H1 (cell line): ENCODE measurements around the gene CHD2. TPM values are rescaled to one million over a fixed set of nuclear protein-coding genes. Genes with fewer than 3 reads are reported as not detected.

Source experiments
- RXRA ChIP-seq: IDR thresholded peaks from 2 replicates; pipeline ENCODE4 v1.6.1; 2011; ENCODE audit warnings: low read depth, mild to moderate bottlenecking, low read length, moderate library complexity; ENCODE audit not compliant: insufficient read depth
- TAF1 ChIP-seq: IDR thresholded peaks from 2 replicates; pipeline ENCODE4 v1.6.1; 2011; ENCODE audit warnings: mild to moderate bottlenecking, low read depth, low read length
- polyA plus RNA-seq, 7 experiments: library from polyadenylated mRNA; depleted of rRNA in 3 of 7; stranded (reverse) in 5 of 7; unstranded in 2 of 7; fragments of >200 nt in 5 of 7; fragments of 200-250 nt in 2 of 7; gene quantifications; 1 replicate in 5 of 7; 2 replicates in 1 of 7; 4 replicates in 1 of 7; pipeline versions ENCODE4 v1.2.1 to v1.2.3, GENCODE V29; 2011 to 2013; ENCODE audit warnings: missing spikeins in 2 of 7, mixed read lengths in 2 of 7
- total RNA-seq: library from RNA; stranded (reverse); fragmentation: NEBNext Ultra II Directional; extraction: Animal tissue kit (Norgen Biotek cat#: 25700); gene quantifications from 2 replicates; pipeline ENCODE4 v1.2.1, GENCODE V29; 2021

Gene CHD2
- total and polyA plus RNA-seq, 2 of the 8 experiments (the other 6 are each of a cell fraction or from before 2014, with no cell fraction given), result 28.8 to 70.0 TPM

- TF ChIP-seq TAF1, result no peak
- no peak for TF ChIP-seq RXRA
These were observed 14.7 kb downstream of the CHD2 start (continued) for GRCh38 chr15:92914768-92915221.
